H1 (cell line): Measurements from ENCODE around the gene ST8SIA5. TPM values are rescaled to one million over a fixed set of nuclear protein-coding genes. Genes with fewer than 3 reads are reported as not detected.

Experiments
- CTCF ChIA-PET: fragments of 300-600 bp; sonication (Branson Sonifier 250); formaldehyde crosslinking; loops from one replicate; lab custom pipeline; 2021; ENCODE audit not compliant: partially characterized antibody; lab: Charles Lee
- POLR2A ChIA-PET: fragments of 300-600 bp; sonication (Branson Sonifier 250); formaldehyde crosslinking; loops from one replicate; lab custom pipeline; 2021; ENCODE audit warnings: inconsistent platforms; ENCODE audit not compliant: partially characterized antibody; lab: Charles Lee
- DNase-seq, 2 experiments: peaks; one replicate each; pipeline versions ENCODE4 v3.0.0 to v3.0.0-alpha.2; 2010 to 2022; ENCODE audit warnings: low spot score in 2 of 2, low read depth in 1 of 2, mixed read lengths in 1 of 2
- FAIRE-seq: peaks from 2 replicates; lab custom pipeline; 2011; peaks lifted over from hg19 to GRCh38; lab: Jason Lieb, UNC
- H2AFZ ChIP-seq: 2 replicates; pipeline ENCODE4 v1.8.1; 2012; ENCODE audit warnings: low read length, inconsistent platforms
- H2AK5ac ChIP-seq: 2 replicates; pipeline ENCODE4 v1.6.1; 2013; ENCODE audit warnings: low read depth, low read length
- H2BK120ac ChIP-seq: replicated peaks from 2 replicates; pipeline ENCODE3; 2013; ENCODE audit warnings: low read depth, low read length, inconsistent platforms
- H2BK12ac ChIP-seq: 2 replicates; pipeline ENCODE4 v1.6.1; 2013; ENCODE audit warnings: low read depth, low read length
- H2BK15ac ChIP-seq: 2 replicates; pipeline ENCODE4 v1.6.1; 2013; ENCODE audit warnings: low read length
- H2BK20ac ChIP-seq: 2 replicates; pipeline ENCODE4 v1.6.1; 2013; ENCODE audit warnings: low read length
- H2BK5ac ChIP-seq: 2 replicates; pipeline ENCODE4 v1.6.1; 2013; ENCODE audit warnings: low read depth, low read length
- H3K14ac ChIP-seq: 2 replicates; pipeline ENCODE4 v1.6.1; 2013; ENCODE audit warnings: inconsistent platforms; ENCODE audit not compliant: insufficient read length
- H3K18ac ChIP-seq: 2 replicates; pipeline ENCODE4 v1.6.1; 2013; ENCODE audit warnings: low read length; ENCODE audit errors: extremely low read depth
- H3K23ac ChIP-seq: 2 replicates; pipeline ENCODE4 v1.6.1; 2013; ENCODE audit warnings: inconsistent platforms; ENCODE audit not compliant: insufficient read length
- H3K23me2 ChIP-seq: 2 replicates; pipeline ENCODE4 v1.6.1; 2013; ENCODE audit warnings: low read depth, low read length
- H3K27ac ChIP-seq: 2 replicates; pipeline ENCODE4 v1.6.1; 2011; ENCODE audit warnings: low read depth, low read length, inconsistent platforms
- H3K27me3 ChIP-seq, 4 experiments: replicated peaks in 1 of 4; 1 replicate in 1 of 4; 2 replicates in 3 of 4; pipeline versions ENCODE4 v1.6.1 to v1.8.1; 2011 to 2013; ENCODE audit warnings: low read length in 3 of 4, mild to moderate bottlenecking in 3 of 4, inconsistent platforms in 2 of 4, mixed read lengths in 2 of 4, moderate library complexity in 1 of 4; ENCODE audit not compliant: control insufficient read depth in 3 of 4, insufficient read depth in 3 of 4; ENCODE audit errors: extremely low read depth in 1 of 4
- H3K36me3 ChIP-seq, 4 experiments: 2 replicates each; pipeline versions ENCODE4 v1.6.1 to v1.8.1; 2011 to 2013; ENCODE audit warnings: mild to moderate bottlenecking in 4 of 4, low read length in 3 of 4, moderate library complexity in 2 of 4, control low read depth in 1 of 4, inconsistent platforms in 1 of 4; ENCODE audit not compliant: insufficient read depth in 4 of 4, control insufficient read depth in 2 of 4
- H3K4ac ChIP-seq: replicated peaks from 2 replicates; pipeline ENCODE3; 2013; ENCODE audit warnings: low read length, low read depth, mixed read lengths, inconsistent platforms; ENCODE audit not compliant: insufficient read length
- H3K4me1 ChIP-seq, 4 experiments: replicated peaks in 1 of 4; 1 replicate in 1 of 4; 2 replicates in 3 of 4; pipeline versions ENCODE4 v1.6.1 to v1.8.1; 2011 to 2013; ENCODE audit warnings: low read length in 3 of 4, inconsistent platforms in 2 of 4, mixed read lengths in 1 of 4; ENCODE audit not compliant: insufficient read depth in 4 of 4, control insufficient read depth in 3 of 4
- H3K4me2 ChIP-seq, 2 experiments: 2 replicates each; pipeline versions ENCODE4 v1.6.1 to v1.8.1; 2011 to 2013; ENCODE audit warnings: low read depth in 2 of 2, low read length in 2 of 2, control low read depth in 1 of 2, inconsistent platforms in 1 of 2, mild to moderate bottlenecking in 1 of 2; ENCODE audit not compliant: insufficient read depth in 1 of 2
- H3K4me3 ChIP-seq, 4 experiments: fragments of 200-600, 300-600 bp in 1 of 4; sonication (generic), shearing (Covaris generic), sonication (Bioruptor Twin) in 1 of 4; 2 replicates each; pipeline versions ENCODE4 v1.5.1 to v1.8.1; 2011 to 2016; ENCODE audit warnings: low read length in 4 of 4, low read depth in 3 of 4, control low read depth in 2 of 4, inconsistent platforms in 2 of 4, mild to moderate bottlenecking in 2 of 4, mixed read lengths in 1 of 4, moderate library complexity in 1 of 4; ENCODE audit not compliant: insufficient read depth in 2 of 4; ENCODE audit errors: extremely low read depth in 1 of 4
- H3K56ac ChIP-seq: replicated peaks from 2 replicates; pipeline ENCODE3; 2013; ENCODE audit warnings: low read depth, mild to moderate bottlenecking, mixed read lengths, low read length, inconsistent platforms; ENCODE audit not compliant: insufficient read length
- H3K79me1 ChIP-seq: 2 replicates; pipeline ENCODE4 v1.6.1; 2013; ENCODE audit warnings: low read depth, low read length, control low read depth
- H3K79me2 ChIP-seq, 2 experiments: 2 replicates each; pipeline versions ENCODE4 v1.6.1 to v1.8.1; 2012 to 2013; ENCODE audit warnings: low read length in 2 of 2, mild to moderate bottlenecking in 2 of 2, inconsistent platforms in 1 of 2; ENCODE audit not compliant: insufficient read depth in 2 of 2, control insufficient read depth in 1 of 2
- H3K9ac ChIP-seq, 4 experiments: replicated peaks in 1 of 4; 1 replicate in 1 of 4; 2 replicates in 3 of 4; pipeline versions ENCODE4 v1.6.1 to v1.8.1; 2011 to 2013; ENCODE audit warnings: low read depth in 3 of 4, low read length in 3 of 4, control low read depth in 2 of 4, mild to moderate bottlenecking in 2 of 4, moderate library complexity in 2 of 4, inconsistent platforms in 1 of 4; ENCODE audit errors: extremely low read depth in 1 of 4
- H3K9me3 ChIP-seq, 2 experiments: 2 replicates each; pipeline versions ENCODE4 v1.6.1 to v1.8.1; 2012 to 2013; ENCODE audit warnings: mild to moderate bottlenecking in 2 of 2, moderate library complexity in 2 of 2, control low read depth in 1 of 2, inconsistent platforms in 1 of 2, low read depth in 1 of 2, low read length in 1 of 2, mixed read lengths in 1 of 2; ENCODE audit not compliant: insufficient read depth in 2 of 2
- H4K20me1 ChIP-seq, 2 experiments: replicated peaks in 1 of 2; 2 replicates each; pipeline versions ENCODE3 to v1.8.1; 2011 to 2013; ENCODE audit warnings: inconsistent platforms in 2 of 2, low read length in 2 of 2, mild to moderate bottlenecking in 1 of 2; ENCODE audit not compliant: insufficient read depth in 2 of 2, control insufficient read depth in 1 of 2
- H4K5ac ChIP-seq: 2 replicates; pipeline ENCODE4 v1.6.1; 2013; ENCODE audit warnings: low read length, low read depth, mixed read lengths, inconsistent platforms; ENCODE audit not compliant: insufficient read length
- H4K8ac ChIP-seq: 2 replicates; pipeline ENCODE4 v1.8.0; 2013; ENCODE audit warnings: mild to moderate bottlenecking, moderate library complexity, low read length, inconsistent platforms; ENCODE audit not compliant: insufficient read depth; ENCODE audit errors: extremely low read depth
- H4K91ac ChIP-seq: replicated peaks from 2 replicates; pipeline ENCODE3; 2013; ENCODE audit warnings: low read length, mixed read lengths, inconsistent platforms; ENCODE audit not compliant: insufficient read length
- ATF3 ChIP-seq: IDR thresholded peaks from 2 replicates; pipeline ENCODE4 v1.6.1; 2011; ENCODE audit warnings: low read depth, mild to moderate bottlenecking, low read length; ENCODE audit not compliant: insufficient read depth
- CBX5 ChIP-seq: fragments of 300-800, 300-1000 bp; sonication (generic); IDR thresholded peaks from 2 replicates; pipeline ENCODE4 v1.7.1; 2016; ENCODE audit warnings: antibody characterized with exemption, low read length, low read depth
- CEBPB ChIP-seq: IDR thresholded peaks from 2 replicates; pipeline ENCODE4 v1.6.1; 2012; ENCODE audit warnings: low read depth, low read length
- GTF2F1 ChIP-seq: IDR thresholded peaks from 2 replicates; pipeline ENCODE4 v1.6.1; 2012; ENCODE audit warnings: low read depth, low read length, improper control_type of control experiment, borderline replicate concordance
- HDAC6 ChIP-seq: IDR thresholded peaks from one replicate; pipeline ENCODE4 v1.7.1; 2012; ENCODE audit warnings: low read depth, mild to moderate bottlenecking, inconsistent platforms, low read length, moderate library complexity
- JUN ChIP-seq: IDR thresholded peaks from 2 replicates; pipeline ENCODE4 v1.6.1; 2011; ENCODE audit warnings: low read depth, mild to moderate bottlenecking, improper control_type of control experiment, low read length
- PHF8 ChIP-seq: fragments of 200-600 bp; sonication (generic); conservative IDR thresholded peaks from 2 replicates; pipeline ENCODE4 v1.7.1; 2012; ENCODE audit warnings: low read depth, mild to moderate bottlenecking, inconsistent platforms, low read length, moderate library complexity
- RAD21 ChIP-seq, 2 experiments: IDR thresholded peaks in 1 of 2; conservative IDR thresholded peaks in 1 of 2; 2 replicates each; pipeline ENCODE4 v1.6.1; 2011; ENCODE audit warnings: low read depth in 2 of 2, low read length in 2 of 2, improper control_type of control experiment in 1 of 2, inconsistent platforms in 1 of 2, mild to moderate bottlenecking in 1 of 2, moderate library complexity in 1 of 2
- RBBP5 ChIP-seq: IDR thresholded peaks from 2 replicates; pipeline ENCODE4 v1.7.1; 2012; ENCODE audit warnings: low read depth, mild to moderate bottlenecking, inconsistent platforms, low read length, moderate library complexity, borderline replicate concordance
- SIN3A ChIP-seq, 2 experiments: IDR thresholded peaks in 1 of 2; conservative IDR thresholded peaks in 1 of 2; 2 replicates each; pipeline ENCODE4 v1.6.1; 2011 to 2012; ENCODE audit warnings: low read length in 2 of 2, improper control_type of control experiment in 1 of 2, low read depth in 1 of 2, mild to moderate bottlenecking in 1 of 2
- SUZ12 ChIP-seq: fragments of 200-600 bp; sonication (generic); IDR thresholded peaks from 2 replicates; pipeline ENCODE4 v1.6.1; 2012; ENCODE audit warnings: mild to moderate bottlenecking, inconsistent platforms, low read length, moderate library complexity, mixed read lengths
- TAF7 ChIP-seq: optimal IDR thresholded peaks from 2 replicates; pipeline ENCODE3; 2011; ENCODE audit warnings: low read depth, mild to moderate bottlenecking, inconsistent platforms, low read length, moderate library complexity, borderline replicate concordance
- TEAD4 ChIP-seq: IDR thresholded peaks from 2 replicates; pipeline ENCODE4 v1.6.1; 2012; ENCODE audit warnings: low read depth, low read length, inconsistent platforms, mixed read lengths
- WGBS, 2 experiments: shearing (Covaris generic) in 1 of 2; methylation state at CpG; one replicate each; pipeline versions ENCODE4 v1.1.6 to v1.1.7; 2013 to 2015; ENCODE audit warnings: low lambda C conversion rate in 2 of 2, mixed read lengths in 2 of 2, inconsistent platforms in 1 of 2, low coverage in 1 of 2, missing lambda C conversion rate in 1 of 2; ENCODE audit not compliant: insufficient replicate concordance in 2 of 2, insufficient coverage in 1 of 2, insufficient read length in 1 of 2; ENCODE audit errors: extremely low coverage in 1 of 2, missing lambda C conversion rate in 1 of 2; 5-methylcytosine and 5-hydroxymethylcytosine counted together
- polyA plus RNA-seq, 7 experiments: library from polyadenylated mRNA; depleted of rRNA in 3 of 7; stranded (reverse) in 5 of 7; unstranded in 2 of 7; fragments of >200 nt in 5 of 7; fragments of 200-250 nt in 2 of 7; gene quantifications; 1 replicate in 5 of 7; 2 replicates in 1 of 7; 4 replicates in 1 of 7; pipeline versions ENCODE4 v1.2.1 to v1.2.3, GENCODE V29; 2011 to 2013; ENCODE audit warnings: missing spikeins in 2 of 7, mixed read lengths in 2 of 7
- total RNA-seq: library from RNA; stranded (reverse); fragmentation: NEBNext Ultra II Directional; extraction: Animal tissue kit (Norgen Biotek cat#: 25700); gene quantifications from 2 replicates; pipeline ENCODE4 v1.2.1, GENCODE V29; 2021

Gene ST8SIA5
- total and polyA plus RNA-seq, 2 of the 8 experiments (the other 6 are each of a cell fraction or from before 2014, with no cell fraction given): 2.4 to 6.3 TPM

GRCh38 chr18:46736736-46737135 is 20.1 kb downstream of the ST8SIA5 start:
- no peak overlapping the region for H4K8ac ChIP-seq
- no peak overlapping the region for H3K18ac ChIP-seq
- no peak overlapping the region for H2BK5ac ChIP-seq
- H3K14ac ChIP-seq: no peak overlapping the region
- no peaks in the 10 kb centered on the region for H3K23me2 ChIP-seq
- H4K5ac ChIP-seq: no peak overlapping the region
- H3K56ac ChIP-seq: no peak overlapping the region
- no peak overlapping the region for H3K4me2 ChIP-seq
- 65% methylated on average over 4 of the region's 4 CpGs; no CpG with 5 or more reads in 1 of the 2 experiments for WGBS, 2 experiments
- H2BK120ac ChIP-seq: no peak overlapping the region
- H3K9ac ChIP-seq: no peak overlapping the region
- H3K4ac ChIP-seq: no peak overlapping the region
- FAIRE-seq (no peak), DNase-seq (no peak)
- no peaks in the 10 kb centered on the region for H3K79me2 ChIP-seq
- no peak overlapping the region for H2BK15ac ChIP-seq
- H3K27ac ChIP-seq: no peak overlapping the region
- H2AFZ ChIP-seq: no peak overlapping the region
- no peak overlapping the region for H4K91ac ChIP-seq
- no peaks in the 10 kb centered on the region for H3K27me3 ChIP-seq
- no peaks in the 10 kb centered on the region; a peak in 1 of 4 replicates for H3K9me3 ChIP-seq
- ChIA-PET POLR2A (no interaction called here), CTCF (interaction anchor here (0.8 to 1.4 kb wide), 2 partner anchors 22 to 79 kb away, joined by 3 read pairs; no protein-coding TSS in a partner anchor)
- H2BK20ac ChIP-seq: no peak overlapping the region
- H3K36me3 ChIP-seq: no peaks in the 10 kb centered on the region
- H3K23ac ChIP-seq: no peak overlapping the region
- no peak overlapping the region for H2BK12ac ChIP-seq
- no peaks in the 10 kb centered on the region for H4K20me1 ChIP-seq
- H3K4me3 ChIP-seq: no peak overlapping the region
- H3K79me1 ChIP-seq: no peaks in the 10 kb centered on the region
- no peaks in the 10 kb centered on the region; a peak in 1 of 7 replicates for H3K4me1 ChIP-seq
- H2AK5ac ChIP-seq: no peak overlapping the region
- TF ChIP-seq TAF7: no peak
- no peak for TF ChIP-seq PHF8
- TF ChIP-seq CBX5: no peak
- TF ChIP-seq ATF3: no peak
- no peak for TF ChIP-seq TEAD4
- TF ChIP-seq GTF2F1: no peak
- TF ChIP-seq JUN: no peak
- no peak for TF ChIP-seq CEBPB
- TF ChIP-seq SUZ12: no peak
- no peak for TF ChIP-seq HDAC6
- TF ChIP-seq SIN3A (conservative IDR thresholded peaks at IDR 0.05 in 1 of 2, IDR thresholded peaks at IDR 0.05 in 1 of 2; ENCODE audit: low read depth in 1 of 2, low read length in 2 of 2): no peak
- TF ChIP-seq RAD21 (IDR thresholded peaks at IDR 0.05 in 1 of 2, conservative IDR thresholded peaks at IDR 0.05 in 1 of 2; ENCODE audit: low read depth in 2 of 2, low read length in 2 of 2): no peak
- no peak for TF ChIP-seq RBBP5
